Smooth muscle cell (in vitro differentiated cells): ENCODE data around the gene TSPAN15. TPM values are rescaled to one million over a fixed set of nuclear protein-coding genes. Genes with fewer than 3 reads are reported as not detected.

ENCODE experiments used
- DNase-seq: peaks from one replicate; lab custom pipeline; 2025; ENCODE audit not compliant: unreplicated experiment; lab: John Stamatoyannopoulos, UW
- H2AFZ ChIP-seq: fragments of 200-600 bp; sonication (generic); 2 replicates; pipeline ENCODE4 v1.6.0; 2016; ENCODE audit warnings: antibody characterized with exemption, low read depth, mild to moderate bottlenecking
- H3F3A ChIP-seq: fragments of 200-600 bp; sonication (generic); 2 replicates; pipeline ENCODE4 v1.6.0; 2017; ENCODE audit warnings: antibody characterized with exemption, low read depth
- H3K27ac ChIP-seq: fragments of 200-600 bp; sonication (generic); 2 replicates; pipeline ENCODE4 v1.5.1; 2016; ENCODE audit warnings: low read depth, mild to moderate bottlenecking
- H3K27me3 ChIP-seq: fragments of 200-600 bp; sonication (generic); 2 replicates; pipeline ENCODE4 v1.6.1; 2016; ENCODE audit warnings: low read depth, mild to moderate bottlenecking
- H3K36me3 ChIP-seq: fragments of 200-600 bp; sonication (generic); 2 replicates; pipeline ENCODE4 v1.5.1; 2016; ENCODE audit warnings: low read depth
- H3K4me1 ChIP-seq: fragments of 200-600 bp; sonication (generic); 2 replicates; pipeline ENCODE4 v1.5.1; 2016; ENCODE audit warnings: low read depth
- H3K4me2 ChIP-seq: fragments of 200-600 bp; sonication (generic); 2 replicates; pipeline ENCODE4 v1.6.0; 2016; ENCODE audit warnings: mild to moderate bottlenecking
- H3K4me3 ChIP-seq: fragments of 200-600 bp; sonication (generic); 2 replicates; pipeline ENCODE4 v1.5.1; 2016; ENCODE audit warnings: mild to moderate bottlenecking
- H3K79me2 ChIP-seq: fragments of 200-600 bp; sonication (generic); 2 replicates; pipeline ENCODE4 v1.6.0; 2016; ENCODE audit warnings: low read depth, mild to moderate bottlenecking
- H3K9ac ChIP-seq: fragments of 200-600 bp; sonication (generic); 2 replicates; pipeline ENCODE4 v1.6.0; 2016; ENCODE audit warnings: low read depth
- H3K9me3 ChIP-seq: fragments of 200-600 bp; sonication (generic); replicated peaks from 2 replicates; pipeline ENCODE4 v1.5.1; 2016; ENCODE audit warnings: low read depth
- H4K20me1 ChIP-seq: fragments of 200-600 bp; sonication (generic); 2 replicates; pipeline ENCODE4 v1.6.0; 2016; ENCODE audit warnings: low read depth
- CTCF ChIP-seq: fragments of 200-600 bp; sonication (generic); IDR thresholded peaks from 2 replicates; pipeline ENCODE4 v1.5.1; 2017; ENCODE audit warnings: borderline replicate concordance, mild to moderate bottlenecking, antibody characterized with exemption; ENCODE audit not compliant: insufficient read depth, poor library complexity, severe bottlenecking
- WGBS: methylation state at CpG from one replicate; pipeline ENCODE4 v1.1.7; 2016; ENCODE audit warnings: low lambda C conversion rate; 5-methylcytosine and 5-hydroxymethylcytosine counted together
- polyA plus RNA-seq: library from polyadenylated mRNA; unstranded; fragments of >200 nt; fragmentation: Nextera tagmentation; extraction: Ambion mirVana; gene quantifications from 2 replicates; pipeline ENCODE4 v1.2.1, GENCODE V29; 2016
- total RNA-seq: library from RNA; depleted of rRNA; stranded (reverse); fragments of >200 nt; gene quantifications from 2 replicates; pipeline ENCODE4 v1.2.3, GENCODE V29; 2014

TSPAN15 gene
- total and polyA plus RNA-seq, 2 experiments from 2014 or later = 113 to 249 TPM

- Histone ChIP-seq H3K9me3 (no peaks in the 10 kb centered on the region), H3K9ac (no peak overlapping the region), H3K79me2 (peaks cover 10% of the 10 kb centered on the region), H3K36me3 (peaks cover 5% of the 10 kb centered on the region), H2AFZ (no peak overlapping the region), H3K4me2 (no peak overlapping the region), H4K20me1 (no peaks in the 10 kb centered on the region), H3K27me3 (no peaks in the 10 kb centered on the region), H3K4me1 (peaks cover 21% of the 10 kb centered on the region), H3K4me3 (no peak overlapping the region), H3F3A (no peaks in the 10 kb centered on the region), H3K27ac (peak overlapping the region; percentile 6)
- WGBS = 97% methylated on average over 10 of the region's 10 CpGs
- DNase-seq = no peak
- no peak for TF ChIP-seq CTCF
Measured at GRCh38 chr10:69490876-69491275, 39.6 kb downstream of the TSPAN15 start.

- Histone ChIP-seq H4K20me1 (no peaks in the 10 kb centered on the region), H3K27me3 (no peaks in the 10 kb centered on the region), H2AFZ (no peak overlapping the region), H3K9me3 (no peaks in the 10 kb centered on the region), H3K36me3 (peaks cover 5% of the 10 kb centered on the region), H3K4me2 (peak overlapping the region; percentile 31), H3K27ac (peak overlapping the region; percentile 53), H3K9ac (no peak overlapping the region), H3F3A (no peaks in the 10 kb centered on the region), H3K4me3 (no peak overlapping the region), H3K4me1 (peaks cover 21% of the 10 kb centered on the region), H3K79me2 (peaks cover 10% of the 10 kb centered on the region)
- DNase-seq = no peak
- no peak for TF ChIP-seq CTCF
- 70% methylated on average over 4 of the region's 4 CpGs for WGBS
Measured at GRCh38 chr10:69491611-69492010, 40.3 kb downstream of the TSPAN15 start.

GRCh38 chr10:69492091-69492745 lies 41.0 kb downstream of the TSPAN15 start:
- Histone ChIP-seq H3K9ac (no peak overlapping the region), H4K20me1 (no peaks in the 10 kb centered on the region), H3K79me2 (peaks cover 10% of the 10 kb centered on the region), H3K27me3 (no peaks in the 10 kb centered on the region), H3F3A (no peaks in the 10 kb centered on the region), H3K27ac (peak overlapping the region; percentile 53), H3K9me3 (no peaks in the 10 kb centered on the region), H2AFZ (no peak overlapping the region), H3K4me2 (peak overlapping the region; percentile 31), H3K4me1 (peaks cover 21% of the 10 kb centered on the region), H3K4me3 (no peak overlapping the region), H3K36me3 (peaks cover 5% of the 10 kb centered on the region)
- no peak for TF ChIP-seq CTCF
- 44% methylated on average over 13 of the region's 13 CpGs for WGBS
- DNase-seq = no peak
